ENCODE measurements around the gene TIMP4.

TIMP4 gene

GRCh38 chr3:12117473-12117872 lies 41.2 kb downstream of the TIMP4 start:
- H3K4me3 ChIP-seq (replicated peaks; ENCODE audit: low read depth, low read length) = no peak overlapping the region
- DNase-seq (ENCODE audit: extremely low read depth, low read depth) = no peak
- no peak for TF ChIP-seq CTCF (IDR thresholded peaks at IDR 0.05; ENCODE audit: low read depth, low read length, missing control alignments)

- TF ChIP-seq CTCF (IDR thresholded peaks at IDR 0.05; ENCODE audit: low read depth, low read length, missing control alignments) = no peak
- no peak for DNase-seq (ENCODE audit: extremely low read depth, low read depth)
- no peak overlapping the region for H3K4me3 ChIP-seq (replicated peaks; ENCODE audit: low read depth, low read length)
Observed at GRCh38 chr3:12116870-12117269, 41.8 kb downstream of the TIMP4 start.

GRCh38 chr3:12115849-12116248 lies 42.9 kb downstream of the TIMP4 start:
- TF ChIP-seq CTCF (IDR thresholded peaks at IDR 0.05; ENCODE audit: low read depth, low read length, missing control alignments) = no peak
- H3K4me3 ChIP-seq (replicated peaks; ENCODE audit: low read depth, low read length) = no peak overlapping the region
- DNase-seq (ENCODE audit: extremely low read depth, low read depth) = no peak

- TF ChIP-seq CTCF (IDR thresholded peaks at IDR 0.05; ENCODE audit: low read depth, low read length, missing control alignments) = no peak
- DNase-seq (ENCODE audit: extremely low read depth, low read depth) = no peak
- no peak overlapping the region for H3K4me3 ChIP-seq (replicated peaks; ENCODE audit: low read depth, low read length)
Observed at GRCh38 chr3:12115104-12115503, 43.6 kb downstream of the TIMP4 start.

GRCh38 chr3:12114251-12114650 lies 44.5 kb downstream of the TIMP4 start:
- no peak overlapping the region for H3K4me3 ChIP-seq (replicated peaks; ENCODE audit: low read depth, low read length)
- no peak for TF ChIP-seq CTCF (IDR thresholded peaks at IDR 0.05; ENCODE audit: low read depth, low read length, missing control alignments)
- no peak for DNase-seq (ENCODE audit: extremely low read depth, low read depth)

- H3K4me3 ChIP-seq (replicated peaks; ENCODE audit: low read depth, low read length) = no peak overlapping the region
- no peak for TF ChIP-seq CTCF (IDR thresholded peaks at IDR 0.05; ENCODE audit: low read depth, low read length, missing control alignments)
- no peak for DNase-seq (ENCODE audit: extremely low read depth, low read depth)
Observed at GRCh38 chr3:12107071-12107713, 51.5 kb downstream of the TIMP4 start.
